HG03097 (cell line): ENCODE measurements around the gene HFE.
"Not testable (repeated sequence)": the region's sequence is repeated elsewhere in the genome, so short reads cannot be mapped to it uniquely, and the experiment has no call there.

Source experiments
- ATAC-seq: cut with Tn5 transposase; IDR thresholded peaks from one replicate; pipeline ENCODE4 v1.9.1; 2021; ENCODE audit not compliant: unreplicated experiment, low FRiP score

The HFE gene

GRCh38 chr6:26105842-26106241 is 18.6 kb downstream of the HFE start:
- ATAC-seq = no peak

- no peak for ATAC-seq
Measured at GRCh38 chr6:26107935-26108334, 20.7 kb downstream of the HFE start.

GRCh38 chr6:26109772-26110171 is 22.5 kb downstream of the HFE start:
- ATAC-seq = no peak

GRCh38 chr6:26113570-26113969 is 26.3 kb downstream of the HFE start:
- no peak for ATAC-seq

GRCh38 chr6:26115226-26115625 is 28.0 kb downstream of the HFE start:
- ATAC-seq = no peak

- no peak for ATAC-seq
Measured at GRCh38 chr6:26116267-26116666, 29.0 kb downstream of the HFE start.

GRCh38 chr6:26118999-26119398 is 31.8 kb downstream of the HFE start:
- no peak for ATAC-seq

- ATAC-seq = not testable (repeated sequence)
Measured at GRCh38 chr6:26120115-26120514, 32.9 kb downstream of the HFE start.

- no peak for ATAC-seq
Measured at GRCh38 chr6:26120807-26121140, 33.5 kb downstream of the HFE start.

- no peak for ATAC-seq
Measured at GRCh38 chr6:26121141-26122004, 34.1 kb downstream of the HFE start.

GRCh38 chr6:26122005-26122388 is 34.8 kb downstream of the HFE start:
- ATAC-seq = no peak

- ATAC-seq = no peak
Measured at GRCh38 chr6:26122402-26122792, 35.2 kb downstream of the HFE start.

- peak; percentile 45 for ATAC-seq
Measured at GRCh38 chr6:26122793-26123674, 35.8 kb downstream of the HFE start.

- ATAC-seq = no peak
Measured at GRCh38 chr6:26123675-26123946, 36.4 kb downstream of the HFE start.

GRCh38 chr6:26123947-26124780 is 36.9 kb downstream of the HFE start:
- ATAC-seq = peak; percentile 61

- no peak for ATAC-seq
Measured at GRCh38 chr6:26124781-26125685, 37.8 kb downstream of the HFE start.

GRCh38 chr6:26126394-26127235 is 39.4 kb downstream of the HFE start:
- ATAC-seq = no peak

GRCh38 chr6:26128013-26128771 is 41.0 kb downstream of the HFE start:
- no peak for ATAC-seq

- no peak for ATAC-seq
Measured at GRCh38 chr6:26129656-26130055, 42.4 kb downstream of the HFE start.
